NT2/D1 (cell line): ENCODE measurements around the gene CLIC5.

Source experiments
- SUZ12 ChIP-seq: IDR thresholded peaks from 2 replicates; pipeline ENCODE4 v1.6.1; 2011; ENCODE audit not compliant: insufficient read length, insufficient read depth; ENCODE audit errors: extremely low read depth
- YY1 ChIP-seq: IDR thresholded peaks from 2 replicates; pipeline ENCODE4 v1.6.1; 2011; ENCODE audit not compliant: insufficient read length, insufficient read depth
- ZNF274 ChIP-seq: IDR thresholded peaks from 2 replicates; pipeline ENCODE4 v1.6.1; 2011; ENCODE audit warnings: mild to moderate bottlenecking, low read depth, low read length

GRCh38 chr6:46014511-46015118 lies 1.0 kb downstream of the CLIC5 start:
- no peak for TF ChIP-seq ZNF274
- no peak for TF ChIP-seq YY1
- no peak for TF ChIP-seq SUZ12
